ENCODE measurements around the gene NKD2. TPM values are rescaled to one million over a fixed set of nuclear protein-coding genes. Genes with fewer than 3 reads are reported as not detected.

Gene NKD2
- total RNA-seq, 1 donor from 2014 or later: 1.7 TPM

- no peak for DNase-seq (ENCODE audit: low read depth)
- H3K27me3 ChIP-seq (ENCODE audit: control insufficient read depth, insufficient read depth, low read length): no peaks in the 10 kb centered on the region
- no peak overlapping the region for H3K4me3 ChIP-seq (ENCODE audit: low read depth, low read length)
- no peaks in the 10 kb centered on the region for H3K36me3 ChIP-seq (ENCODE audit: control insufficient read depth, insufficient read depth, low read length)
- TF ChIP-seq CTCF (IDR thresholded peaks at IDR 0.05; ENCODE audit: insufficient read depth, low read length, poor library complexity, severe bottlenecking): no peak
Observed at GRCh38 chr5:1065891-1066650, 57.5 kb downstream of the NKD2 start.

- Histone ChIP-seq H3K36me3 (ENCODE audit: control insufficient read depth, insufficient read depth, low read length) (no peaks in the 10 kb centered on the region), H3K27me3 (ENCODE audit: control insufficient read depth, insufficient read depth, low read length) (no peaks in the 10 kb centered on the region), H3K4me3 (ENCODE audit: low read depth, low read length) (no peak overlapping the region)
- DNase-seq (ENCODE audit: low read depth): no peak
- TF ChIP-seq CTCF (IDR thresholded peaks at IDR 0.05; ENCODE audit: insufficient read depth, low read length, poor library complexity, severe bottlenecking): no peak
Observed at GRCh38 chr5:1066676-1067075, 58.1 kb downstream of the NKD2 start.

GRCh38 chr5:1067141-1068121 is 58.8 kb downstream of the NKD2 start:
- Histone ChIP-seq H3K4me3 (ENCODE audit: low read depth, low read length) (no peak overlapping the region), H3K27me3 (ENCODE audit: control insufficient read depth, insufficient read depth, low read length) (no peaks in the 10 kb centered on the region), H3K36me3 (ENCODE audit: control insufficient read depth, insufficient read depth, low read length) (no peaks in the 10 kb centered on the region)
- no peak for TF ChIP-seq CTCF (IDR thresholded peaks at IDR 0.05; ENCODE audit: insufficient read depth, low read length, poor library complexity, severe bottlenecking)
- no peak for DNase-seq (ENCODE audit: low read depth)

- DNase-seq (ENCODE audit: low read depth): no peak
- Histone ChIP-seq H3K4me3 (ENCODE audit: low read depth, low read length) (no peak overlapping the region), H3K27me3 (ENCODE audit: control insufficient read depth, insufficient read depth, low read length) (no peaks in the 10 kb centered on the region), H3K36me3 (ENCODE audit: control insufficient read depth, insufficient read depth, low read length) (no peaks in the 10 kb centered on the region)
- TF ChIP-seq CTCF (IDR thresholded peaks at IDR 0.05; ENCODE audit: insufficient read depth, low read length, poor library complexity, severe bottlenecking): no peak
Observed at GRCh38 chr5:1068204-1068894, 59.7 kb downstream of the NKD2 start.

- DNase-seq (ENCODE audit: low read depth): no peak
- no peaks in the 10 kb centered on the region for H3K27me3 ChIP-seq (ENCODE audit: control insufficient read depth, insufficient read depth, low read length)
- no peak for TF ChIP-seq CTCF (IDR thresholded peaks at IDR 0.05; ENCODE audit: insufficient read depth, low read length, poor library complexity, severe bottlenecking)
- no peaks in the 10 kb centered on the region for H3K36me3 ChIP-seq (ENCODE audit: control insufficient read depth, insufficient read depth, low read length)
- H3K4me3 ChIP-seq (ENCODE audit: low read depth, low read length): no peak overlapping the region
Observed at GRCh38 chr5:1068895-1069719, 60.5 kb downstream of the NKD2 start.
